HG03565 (cell line): Measurements from ENCODE around the gene ZBTB9.

Experiments
- ATAC-seq: cut with Tn5 transposase; IDR thresholded peaks from one replicate; pipeline ENCODE4 v1.9.1; 2021; ENCODE audit warnings: mild to moderate bottlenecking, moderate library complexity; ENCODE audit not compliant: unreplicated experiment

The ZBTB9 gene

DNA sequence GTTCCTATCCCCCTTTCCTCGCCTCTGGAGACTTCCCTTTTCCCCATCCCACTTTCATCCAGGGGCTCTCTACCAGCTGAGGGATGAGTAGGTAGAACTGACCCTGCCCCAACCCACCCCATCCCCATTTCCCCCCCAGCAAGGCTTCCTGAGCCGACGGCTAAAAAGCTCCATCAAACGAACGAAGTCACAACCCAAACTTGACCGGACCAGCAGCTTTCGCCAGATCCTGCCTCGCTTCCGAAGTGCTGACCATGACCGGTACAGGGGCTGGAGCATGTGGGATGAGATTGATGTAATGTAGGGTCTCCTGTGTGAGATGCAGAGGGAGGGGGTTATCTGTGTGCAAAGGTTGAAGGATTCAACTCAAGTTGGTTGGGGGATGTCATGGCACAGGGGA is 21.8 kb upstream of the ZBTB9 start:
- ATAC-seq, result no peak

DNA sequence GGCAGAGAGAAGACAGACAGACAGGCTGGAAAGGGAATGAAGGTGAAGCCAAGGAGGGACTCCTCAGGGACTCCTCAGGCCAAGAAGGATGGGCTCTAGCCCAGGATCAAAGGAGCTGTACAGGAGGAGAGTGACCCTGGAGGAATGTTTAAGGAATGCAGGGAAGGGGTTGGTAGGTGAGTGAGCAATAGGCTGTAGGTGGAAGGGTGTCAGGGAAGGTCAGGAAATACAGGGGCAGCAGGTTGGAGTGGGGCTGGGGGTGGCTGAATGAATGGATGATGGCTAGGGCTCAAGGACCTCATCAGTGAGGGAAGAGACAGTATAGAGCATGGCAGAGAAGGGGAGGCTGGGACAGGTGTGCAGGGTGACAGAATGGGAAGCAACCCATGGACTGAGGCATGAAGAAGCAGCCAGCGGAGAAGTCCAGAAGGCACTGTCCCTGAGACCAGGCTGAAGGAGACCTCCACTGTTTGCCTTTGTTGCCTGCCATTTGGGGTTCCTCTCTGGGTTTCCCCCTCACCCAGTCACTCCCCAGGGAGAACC is 21.3 kb upstream of the ZBTB9 start:
- ATAC-seq, result no peak

DNA sequence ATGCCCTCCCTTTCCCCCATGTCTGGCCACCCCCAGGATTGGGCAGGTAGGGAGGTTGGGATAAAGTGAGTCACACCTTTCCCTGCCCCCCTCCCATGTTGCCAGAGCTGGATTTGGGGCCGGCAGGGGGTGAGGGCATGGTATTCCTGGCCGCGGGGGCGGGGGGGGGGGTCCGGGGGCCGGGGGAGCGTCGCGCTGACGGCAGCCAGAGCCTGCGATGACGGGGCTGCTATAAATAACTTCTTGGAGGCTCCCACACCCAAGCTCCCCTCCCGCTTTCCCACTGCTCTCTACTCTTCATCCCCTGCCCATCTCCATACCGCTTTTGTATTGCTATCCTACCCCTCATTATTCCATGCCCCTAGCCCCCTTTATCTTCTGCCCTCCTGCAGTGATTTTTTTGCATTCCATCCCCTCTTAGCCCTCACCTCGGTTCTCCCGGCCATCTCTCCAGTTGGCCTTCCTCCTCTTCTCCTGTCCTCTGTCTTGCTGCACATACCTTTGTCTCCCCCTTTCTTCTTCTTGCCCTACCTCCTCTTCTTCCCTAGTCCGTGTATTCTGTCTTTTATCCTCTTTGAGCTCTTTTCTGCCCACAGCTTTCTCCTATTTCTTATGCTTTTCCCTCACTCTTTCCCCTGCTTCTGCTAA is 20.7 kb upstream of the ZBTB9 start:
- ATAC-seq, result no peak

DNA sequence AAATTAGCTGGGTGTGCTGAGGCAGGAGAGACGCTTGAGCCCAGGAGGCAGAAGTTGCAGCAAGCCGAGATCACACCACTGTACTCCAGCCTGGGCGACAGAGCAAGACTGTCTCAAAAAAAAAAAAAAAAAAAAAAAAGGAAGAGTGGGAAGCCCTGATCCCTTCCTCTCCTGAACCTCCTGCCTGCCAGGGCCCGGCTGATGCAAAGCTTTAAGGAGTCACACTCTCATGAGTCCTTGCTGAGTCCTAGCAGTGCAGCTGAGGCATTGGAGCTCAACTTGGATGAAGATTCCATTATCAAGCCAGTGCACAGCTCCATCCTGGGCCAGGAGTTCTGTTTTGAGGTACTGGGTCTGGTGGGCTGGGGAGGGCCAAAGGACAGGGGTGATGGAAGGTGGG is 19.4 kb upstream of the ZBTB9 start:
- ATAC-seq, result no peak

DNA sequence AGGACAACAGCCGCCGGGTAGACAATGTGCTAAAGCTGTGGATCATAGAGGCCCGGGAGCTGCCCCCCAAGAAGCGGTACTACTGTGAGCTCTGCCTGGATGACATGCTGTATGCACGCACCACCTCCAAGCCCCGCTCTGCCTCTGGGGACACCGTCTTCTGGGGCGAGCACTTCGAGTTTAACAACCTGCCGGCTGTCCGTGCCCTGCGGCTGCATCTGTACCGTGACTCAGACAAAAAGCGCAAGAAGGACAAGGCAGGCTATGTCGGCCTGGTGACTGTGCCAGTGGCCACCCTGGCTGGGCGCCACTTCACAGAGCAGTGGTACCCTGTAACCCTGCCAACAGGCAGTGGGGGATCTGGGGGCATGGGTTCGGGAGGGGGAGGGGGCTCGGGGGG is 16.7 kb upstream of the ZBTB9 start:
- no peak for ATAC-seq

DNA sequence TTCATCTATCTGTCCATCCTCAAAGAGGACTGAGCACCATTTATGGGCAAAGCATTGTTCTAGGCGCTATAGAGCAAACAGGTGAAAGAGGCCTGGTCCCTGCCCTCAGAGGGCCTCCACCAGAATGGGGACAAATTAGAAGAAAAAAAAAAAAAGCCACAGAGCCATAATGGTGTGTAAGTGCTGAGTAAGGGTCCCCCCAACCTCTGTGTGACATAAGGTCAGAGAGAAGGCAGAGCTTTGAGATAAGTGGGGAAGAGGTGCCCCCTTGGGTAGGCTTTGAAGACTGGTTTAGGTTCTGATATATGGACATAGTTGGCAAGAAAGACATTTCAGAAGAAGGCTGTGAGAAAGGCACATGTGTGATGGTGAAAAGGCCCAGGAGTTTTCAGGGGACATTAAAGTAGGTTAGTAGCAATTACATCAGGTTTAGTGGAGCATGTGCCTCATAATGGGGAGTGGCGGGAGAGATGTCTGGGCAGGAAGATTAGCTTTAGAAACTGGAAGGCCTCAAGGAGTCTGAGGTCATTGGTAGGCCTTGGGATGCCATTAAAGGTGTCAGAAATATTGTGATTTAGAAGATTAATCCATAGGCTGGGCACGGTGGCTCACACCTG is 15.3 kb upstream of the ZBTB9 start:
- ATAC-seq, result no peak

DNA sequence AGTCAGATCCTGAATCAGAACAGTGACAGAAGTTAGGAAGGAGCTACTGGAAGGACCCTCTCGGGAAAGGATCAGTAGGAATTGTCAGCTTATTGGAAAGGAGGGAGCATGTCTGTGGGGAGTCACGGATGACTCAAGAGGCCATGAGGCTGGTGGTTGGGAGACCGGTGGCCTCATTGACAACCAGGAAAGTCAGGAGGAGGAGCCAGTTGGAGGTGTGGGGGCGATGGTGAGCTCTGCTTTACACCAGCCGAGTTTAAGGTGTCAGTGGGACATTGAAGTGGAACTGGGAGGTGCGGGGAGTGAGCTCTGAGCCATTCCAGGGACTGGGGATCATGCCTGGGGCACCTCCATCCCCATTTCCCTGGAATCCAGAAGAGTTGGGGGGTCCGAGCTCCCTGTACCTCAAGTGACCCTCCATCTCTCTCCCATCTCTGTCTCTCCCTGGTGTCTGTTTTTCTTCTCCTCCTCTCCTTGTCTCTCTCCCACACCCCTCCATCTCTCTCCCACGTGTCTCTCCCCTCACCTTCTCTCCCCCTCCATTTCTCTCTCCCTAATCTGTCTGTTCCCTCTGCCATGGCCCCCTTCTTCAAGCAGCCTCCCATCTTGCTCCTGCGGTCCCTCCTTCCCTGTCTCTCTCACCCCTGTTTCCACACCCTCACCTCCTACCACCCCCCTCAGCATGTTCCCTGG is 14.3 kb upstream of the ZBTB9 start:
- ATAC-seq, result no peak

DNA sequence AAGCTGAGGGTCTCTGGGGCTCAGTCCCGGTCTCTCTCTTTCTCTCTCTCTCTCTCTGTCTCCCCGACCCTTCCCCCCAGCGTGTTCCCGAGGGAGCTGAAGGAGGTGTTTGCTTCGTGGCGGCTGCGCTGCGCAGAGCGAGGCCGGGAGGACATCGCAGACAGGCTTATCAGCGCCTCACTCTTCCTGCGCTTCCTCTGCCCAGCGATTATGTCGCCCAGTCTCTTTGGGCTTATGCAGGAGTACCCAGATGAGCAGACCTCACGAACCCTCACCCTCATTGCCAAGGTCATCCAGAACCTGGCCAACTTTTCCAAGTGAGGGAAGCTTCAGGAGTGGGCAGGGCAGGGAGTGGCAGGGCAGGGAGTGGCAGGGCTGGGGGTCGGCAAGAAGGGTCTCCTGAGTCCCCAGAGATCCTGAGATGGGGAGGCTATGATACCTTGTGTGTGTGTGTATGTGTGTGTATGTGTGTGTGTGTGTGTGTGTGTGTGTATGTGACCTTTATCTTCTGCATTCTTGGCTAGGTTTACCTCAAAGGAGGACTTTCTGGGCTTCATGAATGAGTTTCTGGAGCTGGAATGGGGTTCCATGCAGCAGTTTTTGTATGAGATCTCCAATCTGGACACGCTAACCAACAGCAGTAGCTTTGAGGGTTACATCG is 13.6 kb upstream of the ZBTB9 start:
- ATAC-seq, result no peak

DNA sequence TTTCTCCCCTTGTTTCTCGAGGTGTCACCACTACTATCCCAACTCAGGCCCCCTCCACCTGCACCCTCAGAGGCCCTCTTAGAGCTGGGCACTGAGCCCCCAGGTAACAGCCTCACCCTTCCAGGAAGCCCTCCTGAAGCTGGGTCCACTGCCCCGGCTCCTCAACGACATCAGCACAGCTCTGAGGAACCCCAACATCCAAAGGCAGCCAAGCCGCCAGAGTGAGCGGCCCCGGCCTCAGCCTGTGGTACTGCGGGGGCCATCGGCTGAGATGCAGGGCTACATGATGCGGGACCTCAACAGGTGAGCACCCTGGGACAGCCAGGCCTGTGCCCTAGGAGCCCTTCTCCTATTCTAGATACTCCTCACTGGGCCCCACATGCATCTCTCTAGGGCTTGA is 12.9 kb upstream of the ZBTB9 start:
- no peak for ATAC-seq

DNA sequence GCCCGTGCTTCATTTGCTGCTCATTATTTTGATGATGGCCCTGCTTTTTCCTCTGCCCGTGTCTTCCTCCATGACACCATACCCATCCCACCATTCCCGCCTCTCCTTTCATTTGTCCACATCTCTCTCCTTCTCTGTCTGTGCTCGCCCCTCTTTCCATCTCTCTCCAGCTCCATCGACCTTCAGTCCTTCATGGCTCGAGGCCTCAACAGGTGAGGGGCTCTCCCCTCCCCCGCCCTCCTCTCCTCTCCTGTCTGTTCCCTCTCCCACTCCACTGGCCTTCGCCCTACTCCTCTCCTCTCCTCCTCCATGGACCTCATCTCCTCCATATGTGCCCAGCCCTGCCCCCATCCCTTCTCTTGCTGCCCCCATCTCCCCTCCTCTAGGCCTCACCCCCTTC is 12.1 kb upstream of the ZBTB9 start:
- no peak for ATAC-seq

DNA sequence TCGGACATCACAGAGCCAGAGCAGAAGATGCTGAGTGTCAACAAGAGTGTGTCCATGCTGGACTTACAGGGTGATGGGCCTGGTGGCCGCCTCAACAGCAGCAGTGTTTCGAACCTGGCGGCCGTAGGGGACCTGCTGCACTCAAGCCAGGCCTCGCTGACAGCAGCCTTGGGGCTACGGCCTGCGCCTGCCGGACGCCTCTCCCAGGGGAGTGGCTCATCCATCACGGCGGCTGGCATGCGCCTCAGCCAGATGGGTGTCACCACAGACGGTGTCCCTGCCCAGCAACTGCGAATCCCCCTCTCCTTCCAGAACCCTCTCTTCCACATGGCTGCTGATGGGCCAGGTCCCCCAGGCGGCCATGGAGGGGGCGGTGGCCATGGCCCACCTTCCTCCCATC is 11.4 kb upstream of the ZBTB9 start:
- ATAC-seq, result no peak

DNA sequence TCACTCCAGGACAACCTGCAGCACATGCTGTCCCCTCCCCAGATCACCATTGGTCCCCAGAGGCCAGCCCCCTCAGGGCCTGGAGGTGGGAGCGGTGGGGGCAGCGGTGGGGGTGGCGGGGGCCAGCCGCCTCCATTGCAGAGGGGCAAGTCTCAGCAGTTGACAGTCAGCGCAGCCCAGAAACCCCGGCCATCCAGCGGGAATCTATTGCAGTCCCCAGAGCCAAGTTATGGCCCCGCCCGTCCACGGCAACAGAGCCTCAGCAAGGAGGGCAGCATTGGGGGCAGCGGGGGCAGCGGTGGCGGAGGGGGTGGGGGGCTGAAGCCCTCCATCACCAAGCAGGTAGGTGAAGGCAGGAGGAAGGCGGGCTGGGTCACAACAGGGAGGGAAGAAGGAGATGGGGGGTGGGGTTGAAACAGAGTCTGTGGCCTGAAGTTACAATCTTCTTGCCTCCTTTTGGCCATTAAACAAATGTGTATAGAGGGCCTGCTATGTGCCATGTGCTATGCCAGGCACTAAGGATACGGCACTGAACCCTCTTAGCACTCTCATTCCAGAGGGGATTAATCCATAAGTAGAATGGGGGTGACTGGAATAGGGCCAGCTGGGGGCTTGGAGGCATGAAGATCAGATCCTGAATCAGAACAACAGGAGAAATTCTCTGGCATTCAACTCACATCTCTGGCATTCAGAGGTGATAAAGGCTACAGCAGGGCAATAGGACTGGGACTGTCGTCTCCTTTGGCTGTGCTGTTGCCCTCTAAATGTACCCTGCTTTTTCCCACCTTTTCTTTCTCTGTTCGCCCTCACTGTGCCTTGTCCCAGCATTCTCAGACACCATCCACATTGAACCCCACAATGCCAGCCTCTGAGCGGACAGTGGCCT is 10.5 kb upstream of the ZBTB9 start:
- ATAC-seq, result no peak

DNA sequence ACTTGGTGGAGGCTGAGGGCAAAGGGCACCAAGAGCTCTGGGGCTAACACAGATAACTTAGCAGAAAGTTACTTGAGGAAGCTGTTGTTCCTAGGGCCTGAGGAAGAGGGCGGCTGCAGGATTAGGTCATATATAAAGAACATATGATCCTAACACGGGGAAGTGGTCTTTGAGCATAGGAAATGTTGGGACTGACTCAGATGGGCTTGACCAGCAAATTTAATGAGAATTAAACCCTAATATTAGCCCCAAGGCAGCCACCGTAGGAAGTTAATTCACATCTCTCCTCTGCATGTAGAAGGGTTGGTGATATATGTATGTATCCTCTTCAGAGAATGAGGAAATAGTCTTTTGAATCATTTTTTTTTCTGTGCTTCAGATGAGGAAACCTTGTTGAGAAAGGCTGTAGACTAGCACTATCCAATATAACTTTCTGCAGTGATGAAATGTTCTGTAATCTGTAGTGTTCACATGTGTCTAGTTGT is 9.2 kb upstream of the ZBTB9 start:
- ATAC-seq, result no peak

DNA sequence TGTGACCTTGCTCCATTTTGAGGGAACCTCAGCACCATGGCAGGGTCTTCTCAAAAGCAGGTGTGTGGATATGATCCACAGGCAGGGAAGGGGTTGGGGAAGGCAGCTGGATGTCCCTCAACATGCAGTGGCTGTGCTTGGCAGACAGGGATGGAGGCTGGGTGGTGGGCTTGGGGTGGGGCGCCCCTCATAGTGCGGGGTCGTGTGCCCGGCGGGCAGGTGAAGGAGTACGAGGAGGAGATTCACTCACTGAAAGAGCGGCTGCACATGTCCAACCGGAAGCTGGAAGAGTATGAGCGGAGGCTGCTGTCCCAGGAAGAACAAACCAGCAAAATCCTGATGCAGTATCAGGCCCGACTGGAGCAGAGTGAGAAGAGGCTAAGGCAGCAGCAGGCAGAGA is 8.0 kb upstream of the ZBTB9 start:
- no peak for ATAC-seq

DNA sequence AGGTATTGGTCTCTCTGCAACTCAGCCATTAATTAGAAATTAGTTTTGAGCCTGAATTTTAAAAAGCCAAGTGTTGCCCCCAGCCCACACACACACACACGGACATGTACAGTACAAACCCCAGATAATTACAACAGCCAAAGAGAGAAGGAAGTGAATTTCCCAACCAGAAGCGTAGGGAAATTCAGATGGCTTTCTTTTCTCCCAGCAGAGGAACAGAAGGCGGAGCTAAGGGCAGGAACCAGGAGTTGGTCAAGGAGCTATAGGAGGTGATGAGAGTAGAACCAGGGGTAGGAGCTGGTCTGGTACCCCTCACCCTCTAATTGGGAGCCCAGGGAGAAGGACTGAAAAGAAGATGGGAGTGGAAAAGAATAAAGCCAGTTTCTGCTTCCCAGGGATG is 3.9 kb upstream of the ZBTB9 start:
- ATAC-seq, result no peak

DNA sequence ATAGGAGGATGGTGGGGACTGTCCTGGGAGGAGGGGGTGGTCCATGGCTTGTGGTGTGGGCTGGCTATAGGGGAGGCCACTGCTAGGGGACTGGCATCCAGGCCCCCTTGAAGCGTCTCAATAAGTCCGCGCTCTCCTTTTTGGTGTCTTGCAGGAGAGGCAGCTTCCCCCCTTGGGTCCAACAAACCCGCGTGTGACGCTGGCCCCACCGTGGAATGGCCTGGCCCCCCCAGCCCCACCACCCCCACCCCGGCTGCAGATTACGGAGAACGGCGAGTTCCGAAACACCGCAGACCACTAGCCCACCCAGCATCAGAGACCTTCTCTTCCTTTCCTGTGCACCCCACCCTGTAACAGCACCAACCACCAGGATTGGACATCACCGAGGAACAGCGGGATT is 2.8 kb upstream of the ZBTB9 start:
- ATAC-seq, result no peak

DNA sequence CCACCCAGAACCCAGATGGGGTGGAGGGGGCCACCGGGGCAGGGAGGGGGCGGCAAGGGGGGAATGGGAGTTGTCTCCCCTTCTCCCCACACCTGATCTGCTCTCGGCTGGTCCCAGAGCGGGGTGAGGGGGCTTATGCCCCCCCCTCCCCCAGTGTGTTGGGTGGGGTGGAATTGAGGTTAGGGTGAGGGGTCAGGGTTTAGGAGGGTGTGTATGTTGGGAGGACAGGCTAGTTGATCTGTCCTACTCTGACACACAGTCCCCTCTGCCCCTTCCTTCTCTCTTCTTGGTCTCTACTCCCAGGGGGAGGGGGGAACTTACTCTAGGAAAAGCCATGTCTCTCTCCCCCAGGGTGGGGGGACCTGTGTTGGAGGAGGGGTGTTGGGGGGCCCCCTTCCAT is 1.9 kb upstream of the ZBTB9 start:
- no peak for ATAC-seq

DNA sequence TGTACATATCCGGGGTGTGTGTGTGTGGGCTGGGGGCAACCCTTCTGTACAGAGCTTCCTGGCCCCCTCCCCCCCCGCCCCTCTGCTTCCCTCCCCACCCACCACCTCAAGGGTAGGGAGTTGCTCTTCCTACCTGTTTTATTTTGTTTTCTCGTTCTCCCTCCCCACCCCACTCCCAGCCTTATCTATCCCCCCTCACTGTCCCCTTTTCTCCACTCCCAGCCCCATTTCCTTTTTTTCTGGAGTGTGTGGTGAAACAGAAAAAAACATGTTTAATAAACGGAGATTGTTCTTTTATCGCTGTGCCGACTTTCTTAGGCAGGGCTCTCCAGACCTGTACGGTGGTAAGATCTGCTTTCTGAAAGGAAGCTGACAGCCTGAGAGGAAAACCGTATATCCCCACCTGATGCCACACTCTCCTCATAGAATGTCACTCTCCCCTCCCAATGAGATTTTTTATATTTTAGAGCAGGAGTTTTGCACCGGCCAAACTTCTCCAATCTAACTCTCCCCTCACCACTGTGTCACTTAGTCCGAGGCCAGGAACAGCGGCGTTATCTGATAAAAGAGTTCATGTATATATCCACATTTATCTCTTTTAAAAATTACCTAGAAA is 875 bp upstream of the ZBTB9 start:
- no peak for ATAC-seq

DNA sequence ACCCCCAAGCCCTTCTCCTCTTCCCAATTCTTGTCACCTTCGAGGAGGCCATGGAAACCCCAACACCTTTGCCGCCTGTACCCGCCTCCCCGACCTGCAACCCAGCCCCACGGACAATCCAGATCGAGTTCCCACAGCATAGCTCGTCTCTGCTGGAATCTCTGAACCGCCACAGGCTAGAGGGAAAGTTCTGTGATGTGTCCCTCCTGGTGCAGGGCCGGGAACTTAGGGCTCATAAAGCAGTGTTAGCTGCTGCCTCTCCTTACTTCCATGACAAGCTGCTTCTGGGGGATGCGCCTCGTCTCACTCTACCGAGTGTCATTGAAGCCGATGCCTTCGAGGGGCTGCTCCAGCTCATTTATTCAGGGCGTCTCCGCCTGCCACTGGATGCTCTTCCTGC is 675 bp downstream of the ZBTB9 start:
- ATAC-seq, result no peak

DNA sequence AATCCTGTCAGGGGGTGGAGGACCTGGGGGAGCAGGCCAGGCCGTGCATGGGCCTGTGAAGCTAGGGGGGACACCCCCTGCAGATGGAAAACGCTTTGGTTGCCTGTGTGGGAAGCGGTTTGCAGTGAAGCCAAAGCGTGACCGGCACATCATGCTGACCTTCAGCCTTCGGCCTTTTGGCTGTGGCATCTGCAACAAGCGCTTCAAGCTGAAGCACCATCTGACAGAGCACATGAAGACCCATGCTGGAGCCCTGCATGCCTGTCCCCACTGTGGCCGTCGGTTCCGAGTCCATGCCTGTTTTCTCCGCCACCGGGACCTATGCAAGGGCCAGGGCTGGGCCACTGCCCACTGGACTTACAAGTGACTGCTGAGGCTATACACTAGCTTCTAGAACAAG is 1.8 kb downstream of the ZBTB9 start:
- ATAC-seq, result no peak
